ENCODE measurements around the gene AFF4. TPM values are rescaled to one million over a fixed set of nuclear protein-coding genes. Genes with fewer than 3 reads are reported as not detected.

Gene AFF4
- total and polyA plus RNA-seq, 2 donors (not counting 1 experiment from before 2014, with no cell fraction given) = 16.2 to 81.5 TPM

GRCh38 chr5:132890817-132891216, 72.6 kb downstream of the AFF4 start:
- no peak overlapping the region for H3K27ac Mint-ChIP-seq
- no peaks in the 10 kb centered on the region for H3K9me3 Mint-ChIP-seq (ENCODE audit: insufficient read depth)
- ChIA-PET POLR2A (no interaction called here), CTCF (interaction anchor here (0.7 to 1.5 kb wide), 3 partner anchors 7 to 523 kb away, joined by 3 to 4 read pairs (median 3); partner anchors contain the start of gene SHROOM1)
- 93% methylated on average over 2 of the region's 4 CpGs for WGBS (ENCODE audit: insufficient coverage)
- peaks cover 8% of the 10 kb centered on the region for H3K4me1 Mint-ChIP-seq
- H3K9me3 ChIP-seq (ENCODE audit: control extremely low read depth in 1 of 3, control insufficient read depth in 2 of 3, insufficient read depth in 1 of 3, low read length in 2 of 3) = no peaks in the 10 kb centered on the region
- H3K27ac ChIP-seq (ENCODE audit: low read length in 2 of 2) = no peak overlapping the region
- H3K9ac ChIP-seq (ENCODE audit: low read length) = no peak overlapping the region
- no peak overlapping the region for H3K4me3 Mint-ChIP-seq
- TF ChIP-seq EZH2 (IDR thresholded peaks at IDR 0.05; ENCODE audit: borderline replicate concordance, insufficient read depth, low read depth, low read length, poor library complexity, severe bottlenecking) = no peak
- TF ChIP-seq CTCF (IDR thresholded peaks at IDR 0.05) = no peak
- H3K36me3 ChIP-seq (replicated peaks in 1 of 2; ENCODE audit: control extremely low read depth in 1 of 2, control insufficient read depth in 1 of 2, extremely low read depth in 1 of 2, insufficient read depth in 2 of 2, low read length in 1 of 2) = peaks cover 37 to 80% of the 10 kb centered on the region in 2 experiments
- H3K27me3 Mint-ChIP-seq = no peaks in the 10 kb centered on the region
- no peak overlapping the region for H2AFZ ChIP-seq (ENCODE audit: insufficient read depth, low read depth, low read length, poor library complexity, severe bottlenecking)
- no peaks in the 10 kb centered on the region for H4K20me1 ChIP-seq (ENCODE audit: control insufficient read depth, insufficient read depth, low read length, poor library complexity, severe bottlenecking)
- intact Hi-C loops (cut with micrococcal nuclease) = no loop called here
- H3K79me2 ChIP-seq (ENCODE audit: control insufficient read depth, insufficient read depth, low read length) = peaks cover 5% of the 10 kb centered on the region
- H3K4me2 ChIP-seq (replicated peaks; ENCODE audit: low read depth, low read length, poor library complexity, severe bottlenecking) = no peak overlapping the region
- H3K27me3 ChIP-seq (replicated peaks in 1 of 4; ENCODE audit: control extremely low read depth in 1 of 4, control insufficient read depth in 3 of 4, insufficient read depth in 4 of 4, low read length in 3 of 4) = no peaks in the 10 kb centered on the region
- ATAC-seq (ENCODE audit: low read depth) (no peak), DNase-seq (no peak)
- no peaks in the 10 kb centered on the region for H3K4me1 ChIP-seq (ENCODE audit: control insufficient read depth in 2 of 2, insufficient read depth in 2 of 2, low read length in 2 of 2)
- no peak overlapping the region for H3K4me3 ChIP-seq (ENCODE audit: control extremely low read depth in 1 of 5, extremely low read depth in 1 of 5, insufficient read depth in 1 of 5, low read depth in 2 of 5, low read length in 4 of 5)

GRCh38 chr5:132889501-132889900, 73.9 kb downstream of the AFF4 start:
- ChIA-PET POLR2A (no interaction called here), CTCF (no interaction called here)
- no peak for DNase-seq
- H3K27me3 ChIP-seq (replicated peaks in 1 of 4; ENCODE audit: control extremely low read depth in 1 of 4, control insufficient read depth in 3 of 4, insufficient read depth in 4 of 4, low read length in 3 of 4) = no peaks in the 10 kb centered on the region
- H3K27me3 Mint-ChIP-seq = no peaks in the 10 kb centered on the region
- H3K36me3 ChIP-seq (replicated peaks in 1 of 2; ENCODE audit: control extremely low read depth in 1 of 2, control insufficient read depth in 1 of 2, extremely low read depth in 1 of 2, insufficient read depth in 2 of 2, low read length in 1 of 2) = peaks cover 33 to 69% of the 10 kb centered on the region in 2 experiments
- H3K4me2 ChIP-seq (replicated peaks; ENCODE audit: low read depth, low read length, poor library complexity, severe bottlenecking) = no peak overlapping the region
- intact Hi-C loops (cut with micrococcal nuclease) = no loop called here
- no peaks in the 10 kb centered on the region for H4K20me1 ChIP-seq (ENCODE audit: control insufficient read depth, insufficient read depth, low read length, poor library complexity, severe bottlenecking)
- H3K27ac Mint-ChIP-seq = no peak overlapping the region
- H3K4me1 Mint-ChIP-seq = peaks cover 8% of the 10 kb centered on the region
- H3K4me1 ChIP-seq (ENCODE audit: control insufficient read depth in 2 of 2, insufficient read depth in 2 of 2, low read length in 2 of 2) = no peaks in the 10 kb centered on the region
- TF ChIP-seq CTCF (IDR thresholded peaks at IDR 0.05) = no peak
- no peak for TF ChIP-seq EZH2 (IDR thresholded peaks at IDR 0.05; ENCODE audit: borderline replicate concordance, insufficient read depth, low read depth, low read length, poor library complexity, severe bottlenecking)
- H3K27ac ChIP-seq (ENCODE audit: low read length in 2 of 2) = no peak overlapping the region
- H3K9ac ChIP-seq (ENCODE audit: low read length) = no peak overlapping the region
- no peaks in the 10 kb centered on the region for H3K9me3 ChIP-seq (ENCODE audit: control extremely low read depth in 1 of 3, control insufficient read depth in 2 of 3, insufficient read depth in 1 of 3, low read length in 2 of 3)
- no peak for ATAC-seq (ENCODE audit: low read depth)
- peaks cover 5% of the 10 kb centered on the region for H3K79me2 ChIP-seq (ENCODE audit: control insufficient read depth, insufficient read depth, low read length)
- H2AFZ ChIP-seq (ENCODE audit: insufficient read depth, low read depth, low read length, poor library complexity, severe bottlenecking) = no peak overlapping the region
- no peak overlapping the region for H3K4me3 ChIP-seq (ENCODE audit: control extremely low read depth in 1 of 5, extremely low read depth in 1 of 5, insufficient read depth in 1 of 5, low read depth in 2 of 5, low read length in 4 of 5)
- no peaks in the 10 kb centered on the region for H3K9me3 Mint-ChIP-seq (ENCODE audit: insufficient read depth)
- no peak overlapping the region for H3K4me3 Mint-ChIP-seq

All from B cell (primary cell).